ENCODE data around the gene TMC4.

DNA sequence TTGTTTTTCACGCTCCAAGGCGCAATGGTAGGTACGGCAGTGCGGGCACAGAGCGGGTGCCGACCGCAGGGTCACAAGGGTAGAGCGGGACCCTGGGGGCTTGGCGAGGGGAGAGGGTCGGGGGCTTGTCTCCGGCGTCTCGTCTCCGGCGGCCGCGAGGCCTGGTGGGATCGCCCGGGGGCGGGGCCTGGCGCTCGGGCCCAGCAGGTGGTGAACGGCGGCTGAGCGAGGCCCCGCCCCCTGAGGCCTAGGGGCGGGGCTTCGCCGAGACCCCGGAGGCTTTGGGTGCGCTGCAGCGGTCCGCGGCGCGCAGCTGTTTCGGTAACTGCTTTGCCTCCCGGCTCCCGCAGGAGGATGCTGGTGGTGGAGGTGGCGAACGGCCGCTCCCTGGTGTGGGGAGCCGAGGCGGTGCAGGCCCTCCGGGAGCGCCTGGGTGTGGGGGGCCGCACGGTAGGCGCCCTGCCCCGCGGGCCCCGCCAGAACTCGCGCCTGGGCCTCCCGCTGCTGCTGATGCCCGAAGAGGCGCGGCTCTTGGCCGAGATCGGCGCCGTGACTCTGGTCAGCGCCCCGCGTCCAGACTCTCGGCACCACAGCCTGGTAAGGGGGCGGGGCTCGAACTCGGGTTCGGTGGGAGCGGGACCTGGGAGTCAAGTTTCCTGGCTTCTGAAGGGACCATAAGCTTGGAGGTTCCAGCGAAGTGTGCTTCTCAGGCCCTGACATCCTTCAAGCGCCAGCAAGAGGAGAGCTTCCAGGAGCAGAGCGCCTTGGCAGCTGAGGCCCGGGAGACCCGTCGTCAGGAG, 18.3 kb upstream of the TMC4 start, which contains the start of gene TSEN34:
- TF ChIP-seq POLR2A (IDR thresholded peaks at IDR 0.05) (peak in 2 of 3 donors; percentile 64 to 65), POLR2AphosphoS5 (IDR thresholded peaks at IDR 0.05) (peak; percentile 89 to 93 (median 91))
- TF ChIP-seq, protein P1, sequence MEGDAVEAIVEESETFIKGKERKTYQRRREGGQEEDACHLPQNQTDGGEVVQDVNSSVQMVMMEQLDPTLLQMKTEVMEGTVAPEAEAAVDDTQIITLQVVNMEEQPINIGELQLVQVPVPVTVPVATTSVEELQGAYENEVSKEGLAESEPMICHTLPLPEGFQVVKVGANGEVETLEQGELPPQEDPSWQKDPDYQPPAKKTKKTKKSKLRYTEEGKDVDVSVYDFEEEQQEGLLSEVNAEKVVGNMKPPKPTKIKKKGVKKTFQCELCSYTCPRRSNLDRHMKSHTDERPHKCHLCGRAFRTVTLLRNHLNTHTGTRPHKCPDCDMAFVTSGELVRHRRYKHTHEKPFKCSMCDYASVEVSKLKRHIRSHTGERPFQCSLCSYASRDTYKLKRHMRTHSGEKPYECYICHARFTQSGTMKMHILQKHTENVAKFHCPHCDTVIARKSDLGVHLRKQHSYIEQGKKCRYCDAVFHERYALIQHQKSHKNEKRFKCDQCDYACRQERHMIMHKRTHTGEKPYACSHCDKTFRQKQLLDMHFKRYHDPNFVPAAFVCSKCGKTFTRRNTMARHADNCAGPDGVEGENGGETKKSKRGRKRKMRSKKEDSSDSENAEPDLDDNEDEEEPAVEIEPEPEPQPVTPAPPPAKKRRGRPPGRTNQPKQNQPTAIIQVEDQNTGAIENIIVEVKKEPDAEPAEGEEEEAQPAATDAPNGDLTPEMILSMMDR (IDR thresholded peaks at IDR 0.05 in 8 of 11, conservative IDR thresholded peaks at IDR 0.05 in 3 of 11) = peak in 2 of 11 experiments; percentile 20
